Neutrophil (primary cell): ENCODE results near the gene SDHA.
"Not testable (repeated sequence)": the region's sequence is repeated elsewhere in the genome, so short reads cannot be mapped to it uniquely, and the experiment has no call there.

Experiments
- H3K27ac ChIP-seq: fragments of 200-600 bp; sonication (generic); 2 replicates; pipeline ENCODE4 v1.5.1; 2016; ENCODE audit warnings: mild to moderate bottlenecking, moderate library complexity
- H3K27me3 ChIP-seq: fragments of 200-600 bp; sonication (generic); 2 replicates; pipeline ENCODE4 v1.6.0; 2016; ENCODE audit warnings: mild to moderate bottlenecking
- H3K36me3 ChIP-seq: fragments of 200-600 bp; sonication (generic); 2 replicates; pipeline ENCODE4 v1.5.1; 2017
- H3K4me1 ChIP-seq, 2 experiments: fragments of 200-600 bp in 1 of 2; sonication (generic) in 1 of 2; 1 replicate in 1 of 2; 2 replicates in 1 of 2; pipeline versions ENCODE4 v1.5.1 to v1.6.1; 2013 to 2016; ENCODE audit warnings: low read depth in 1 of 2, low read length in 1 of 2, mild to moderate bottlenecking in 1 of 2, moderate library complexity in 1 of 2; ENCODE audit not compliant: control insufficient read depth in 1 of 2, insufficient read depth in 1 of 2
- H3K4me3 ChIP-seq, 2 experiments: fragments of 200-600 bp in 1 of 2; sonication (generic) in 1 of 2; 1 replicate in 1 of 2; 2 replicates in 1 of 2; pipeline ENCODE4 v1.5.1; 2013 to 2016; ENCODE audit warnings: low read depth in 1 of 2, low read length in 1 of 2, mild to moderate bottlenecking in 1 of 2, moderate library complexity in 1 of 2
- H3K9me3 ChIP-seq: fragments of 200-600 bp; sonication (generic); 2 replicates; pipeline ENCODE4 v1.5.1; 2016
- TF ChIP-seq, protein P1 (sequence below): fragments of 200-600 bp; sonication (generic); IDR thresholded peaks from 2 replicates; pipeline ENCODE4 v1.5.1; 2016; ENCODE audit warnings: antibody characterized with exemption

Gene SDHA

DNA sequence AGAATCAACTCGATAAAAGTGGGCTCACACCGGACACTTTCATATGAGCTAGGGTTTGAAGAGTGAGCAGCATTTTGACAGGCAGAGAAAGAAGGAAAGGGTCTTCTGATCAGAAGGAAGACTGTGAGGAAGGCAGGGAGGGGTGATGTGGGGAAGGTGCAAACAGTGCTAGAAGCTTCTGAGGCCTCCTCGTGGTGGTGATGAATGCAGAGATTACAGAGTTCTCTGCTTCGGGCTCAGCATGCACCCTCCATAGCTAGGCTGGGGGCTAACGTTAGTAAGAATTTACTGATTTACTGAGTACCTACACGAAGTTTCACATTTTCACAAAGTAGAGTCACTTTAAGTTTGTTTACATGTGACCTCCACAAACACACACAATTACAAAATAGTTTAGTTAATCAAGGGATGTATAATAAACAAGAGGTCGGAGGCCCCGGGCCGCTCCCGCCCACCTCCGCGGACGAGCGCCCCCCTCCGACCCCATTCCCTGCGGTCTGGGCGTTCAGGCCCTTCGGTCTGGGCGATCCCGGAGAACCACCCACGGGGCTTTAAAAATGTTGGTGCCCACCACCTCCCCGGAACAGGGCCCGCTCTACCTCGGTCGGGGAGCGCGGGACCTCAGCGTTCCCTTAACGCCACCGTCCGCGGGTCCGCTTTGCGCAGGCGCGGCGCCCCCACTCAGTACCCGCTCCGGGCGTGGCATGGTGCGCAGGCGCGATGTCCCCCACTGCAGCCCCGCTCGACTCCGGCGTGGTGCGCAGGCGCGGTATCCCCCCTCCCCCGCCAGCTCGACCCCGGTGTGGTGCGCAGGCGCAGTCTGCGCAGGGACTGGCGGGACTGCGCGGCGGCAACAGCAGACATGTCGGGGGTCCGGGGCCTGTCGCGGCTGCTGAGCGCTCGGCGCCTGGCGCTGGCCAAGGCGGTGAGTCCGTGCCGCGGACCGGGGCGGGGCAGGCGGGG is at the start of gene SDHA, which contains the start of gene CCDC127:
SDHA (plus strand) TSS at position 827 of the 963 bp plus-strand sequence; CDS start at position 863, 36 bp downstream.
CCDC127 (minus strand) TSS at position 660 of the 963 bp plus-strand sequence. CDS start 1,304 bp downstream, outside the sequence.
- peaks cover 15% of the 10 kb centered on the region for H3K27me3 ChIP-seq
- peak within 1 kb of the TSS; percentile 72 to 86 for H3K4me3 ChIP-seq
- H3K9me3 ChIP-seq, H3K36me3 ChIP-seq: not testable (repeated sequence)
- peaks cover 19 to 23% of the 10 kb centered on the region in 2 experiments for H3K4me1 ChIP-seq
- peak within 1 kb of the TSS; percentile 63 for H3K27ac ChIP-seq

DNA sequence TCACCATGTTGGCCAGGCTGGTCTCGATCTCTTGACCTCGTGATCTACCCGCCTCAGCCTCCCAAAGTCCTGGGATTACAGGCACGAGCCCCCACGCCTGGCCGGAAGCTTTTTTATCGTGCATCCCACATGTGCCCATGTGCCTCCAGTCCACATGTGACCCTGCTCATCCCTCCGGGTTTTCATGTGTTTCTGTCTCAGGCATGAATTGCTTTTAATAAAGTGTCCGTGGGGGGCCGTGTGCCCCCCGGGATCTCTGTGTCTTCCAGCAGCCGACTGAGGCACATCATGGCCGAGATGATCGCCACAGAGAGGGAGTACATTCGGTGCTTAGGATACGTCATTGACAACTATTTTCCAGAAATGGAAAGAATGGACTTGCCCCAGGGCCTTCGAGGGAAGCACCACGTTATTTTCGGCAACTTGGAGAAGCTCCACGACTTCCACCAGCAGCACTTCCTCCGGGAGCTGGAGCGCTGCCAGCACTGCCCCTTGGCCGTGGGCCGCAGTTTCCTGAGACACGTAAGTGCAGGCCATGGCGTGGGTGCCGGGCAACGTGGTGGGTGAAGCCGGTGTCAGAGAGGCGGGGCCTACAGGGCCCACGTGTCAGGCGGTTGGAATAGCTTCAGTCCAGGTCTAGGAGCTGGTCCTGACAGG is 48.9 kb upstream of the SDHA start:
- H3K4me1 ChIP-seq, result no peaks in the 10 kb centered on the region
- no peaks in the 10 kb centered on the region for H3K27me3 ChIP-seq
- H3K36me3 ChIP-seq, result no peaks in the 10 kb centered on the region
- H3K4me3 ChIP-seq, result no peak overlapping the region
- no peaks in the 10 kb centered on the region for H3K9me3 ChIP-seq
- H3K27ac ChIP-seq, result no peak overlapping the region
- TF ChIP-seq, protein P1, sequence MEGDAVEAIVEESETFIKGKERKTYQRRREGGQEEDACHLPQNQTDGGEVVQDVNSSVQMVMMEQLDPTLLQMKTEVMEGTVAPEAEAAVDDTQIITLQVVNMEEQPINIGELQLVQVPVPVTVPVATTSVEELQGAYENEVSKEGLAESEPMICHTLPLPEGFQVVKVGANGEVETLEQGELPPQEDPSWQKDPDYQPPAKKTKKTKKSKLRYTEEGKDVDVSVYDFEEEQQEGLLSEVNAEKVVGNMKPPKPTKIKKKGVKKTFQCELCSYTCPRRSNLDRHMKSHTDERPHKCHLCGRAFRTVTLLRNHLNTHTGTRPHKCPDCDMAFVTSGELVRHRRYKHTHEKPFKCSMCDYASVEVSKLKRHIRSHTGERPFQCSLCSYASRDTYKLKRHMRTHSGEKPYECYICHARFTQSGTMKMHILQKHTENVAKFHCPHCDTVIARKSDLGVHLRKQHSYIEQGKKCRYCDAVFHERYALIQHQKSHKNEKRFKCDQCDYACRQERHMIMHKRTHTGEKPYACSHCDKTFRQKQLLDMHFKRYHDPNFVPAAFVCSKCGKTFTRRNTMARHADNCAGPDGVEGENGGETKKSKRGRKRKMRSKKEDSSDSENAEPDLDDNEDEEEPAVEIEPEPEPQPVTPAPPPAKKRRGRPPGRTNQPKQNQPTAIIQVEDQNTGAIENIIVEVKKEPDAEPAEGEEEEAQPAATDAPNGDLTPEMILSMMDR, result no peak

DNA sequence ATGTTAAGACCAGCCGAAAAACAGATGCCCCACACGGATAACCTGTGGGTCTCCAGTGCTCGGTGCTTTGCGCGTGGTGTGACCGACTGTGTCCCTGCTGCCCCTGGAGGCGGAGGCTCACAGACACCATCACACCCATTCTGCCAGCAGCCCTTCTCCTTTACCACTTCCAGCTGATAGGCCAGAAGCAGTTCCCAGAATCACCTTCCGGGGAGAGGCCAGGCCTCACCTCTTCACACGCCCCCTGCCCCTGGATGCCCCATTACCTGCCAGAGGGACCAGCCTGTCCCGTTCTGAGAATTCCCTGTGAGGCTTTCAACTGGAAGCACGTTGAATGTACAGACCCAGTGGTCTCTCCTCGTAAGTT is 48.4 kb upstream of the SDHA start:
- Histone ChIP-seq H3K27ac (no peak overlapping the region), H3K4me1 (no peaks in the 10 kb centered on the region), H3K36me3 (no peaks in the 10 kb centered on the region), H3K4me3 (no peak overlapping the region), H3K27me3 (no peaks in the 10 kb centered on the region), H3K9me3 (no peaks in the 10 kb centered on the region)
- TF ChIP-seq, protein P1, result no peak

DNA sequence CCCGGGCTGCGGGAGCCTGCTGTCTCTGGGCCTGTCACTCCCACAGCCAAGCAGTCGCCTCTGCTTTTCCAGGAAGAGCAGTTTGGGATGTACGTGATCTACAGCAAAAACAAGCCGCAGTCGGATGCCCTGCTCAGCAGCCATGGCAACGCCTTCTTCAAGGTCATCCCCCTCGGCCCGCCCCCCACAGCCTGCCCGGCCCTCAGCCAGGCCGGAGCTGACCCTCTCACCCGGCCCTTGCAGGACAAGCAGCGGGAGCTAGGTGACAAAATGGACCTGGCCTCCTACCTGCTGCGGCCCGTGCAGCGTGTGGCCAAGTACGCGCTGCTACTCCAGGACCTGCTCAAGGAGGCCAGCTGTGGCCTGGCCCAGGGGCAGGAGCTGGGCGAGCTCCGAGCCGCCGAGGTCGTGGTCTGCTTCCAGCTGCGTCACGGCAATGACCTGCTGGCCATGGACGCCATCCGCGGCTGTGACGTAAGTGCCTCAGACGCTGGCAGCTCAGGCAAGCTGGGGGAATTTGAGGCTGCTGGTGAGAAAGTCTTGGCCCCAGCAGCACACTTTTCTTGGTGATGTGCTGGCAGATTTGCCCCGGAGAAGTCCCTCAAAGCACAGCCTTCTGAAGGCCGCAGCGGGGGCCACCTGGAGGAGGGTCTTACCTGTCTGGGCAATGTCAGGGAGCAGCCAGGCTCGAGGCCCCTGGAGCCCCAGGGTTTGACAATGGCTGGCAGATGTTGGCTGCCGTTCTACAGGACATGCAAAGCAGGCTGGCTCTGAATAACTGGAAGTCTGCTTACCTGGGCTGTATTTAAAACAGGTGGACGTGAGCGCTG is 46.9 kb upstream of the SDHA start:
- TF ChIP-seq, protein P1, result no peak
- no peaks in the 10 kb centered on the region for H3K36me3 ChIP-seq
- no peaks in the 10 kb centered on the region for H3K4me1 ChIP-seq
- no peaks in the 10 kb centered on the region for H3K9me3 ChIP-seq
- no peaks in the 10 kb centered on the region for H3K27me3 ChIP-seq
- no peak overlapping the region for H3K4me3 ChIP-seq
- H3K27ac ChIP-seq, result no peak overlapping the region

DNA sequence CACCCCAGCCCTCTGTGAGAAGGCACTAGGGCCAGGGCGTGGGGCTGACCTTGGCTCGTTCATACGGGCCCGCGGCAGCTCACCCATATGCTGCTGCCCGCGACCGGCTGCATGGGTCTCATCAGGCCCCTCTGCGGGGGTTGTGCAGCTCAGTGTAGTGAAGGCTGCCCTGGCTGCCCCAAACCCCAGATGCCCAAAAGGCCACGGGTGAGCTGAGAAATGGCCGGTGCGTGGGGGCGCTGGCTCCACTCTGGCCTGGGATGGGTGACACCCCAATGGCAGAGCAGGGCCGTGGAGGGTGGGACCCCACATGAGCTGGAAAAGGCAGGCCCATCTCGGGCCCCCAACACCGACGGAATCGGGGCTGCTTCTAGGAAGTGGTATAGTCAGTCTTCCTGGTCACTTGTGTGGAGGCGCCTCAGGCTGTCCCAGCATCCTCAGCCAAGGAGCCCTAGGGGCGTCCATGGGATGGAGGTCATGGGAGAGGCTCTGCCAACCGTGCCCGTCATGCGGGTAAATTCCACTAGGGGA is 46.3 kb upstream of the SDHA start:
- TF ChIP-seq, protein P1, result no peak
- no peak overlapping the region for H3K4me3 ChIP-seq
- no peaks in the 10 kb centered on the region for H3K36me3 ChIP-seq
- no peaks in the 10 kb centered on the region for H3K9me3 ChIP-seq
- no peak overlapping the region for H3K27ac ChIP-seq
- no peaks in the 10 kb centered on the region for H3K27me3 ChIP-seq
- no peaks in the 10 kb centered on the region for H3K4me1 ChIP-seq
